NCI-H2081 treated with DMSO at 0.1 percent for 48 hours (cell line): ENCODE results near the gene CCDC144A.
"Not testable (repeated sequence)": the region's sequence is repeated elsewhere in the genome, so short reads cannot be mapped to it uniquely, and the experiment has no call there.

Experiments
- DNase-seq: peaks from one replicate; lab custom pipeline; 2025; lab: John Stamatoyannopoulos, UW

The CCDC144A gene

DNA sequence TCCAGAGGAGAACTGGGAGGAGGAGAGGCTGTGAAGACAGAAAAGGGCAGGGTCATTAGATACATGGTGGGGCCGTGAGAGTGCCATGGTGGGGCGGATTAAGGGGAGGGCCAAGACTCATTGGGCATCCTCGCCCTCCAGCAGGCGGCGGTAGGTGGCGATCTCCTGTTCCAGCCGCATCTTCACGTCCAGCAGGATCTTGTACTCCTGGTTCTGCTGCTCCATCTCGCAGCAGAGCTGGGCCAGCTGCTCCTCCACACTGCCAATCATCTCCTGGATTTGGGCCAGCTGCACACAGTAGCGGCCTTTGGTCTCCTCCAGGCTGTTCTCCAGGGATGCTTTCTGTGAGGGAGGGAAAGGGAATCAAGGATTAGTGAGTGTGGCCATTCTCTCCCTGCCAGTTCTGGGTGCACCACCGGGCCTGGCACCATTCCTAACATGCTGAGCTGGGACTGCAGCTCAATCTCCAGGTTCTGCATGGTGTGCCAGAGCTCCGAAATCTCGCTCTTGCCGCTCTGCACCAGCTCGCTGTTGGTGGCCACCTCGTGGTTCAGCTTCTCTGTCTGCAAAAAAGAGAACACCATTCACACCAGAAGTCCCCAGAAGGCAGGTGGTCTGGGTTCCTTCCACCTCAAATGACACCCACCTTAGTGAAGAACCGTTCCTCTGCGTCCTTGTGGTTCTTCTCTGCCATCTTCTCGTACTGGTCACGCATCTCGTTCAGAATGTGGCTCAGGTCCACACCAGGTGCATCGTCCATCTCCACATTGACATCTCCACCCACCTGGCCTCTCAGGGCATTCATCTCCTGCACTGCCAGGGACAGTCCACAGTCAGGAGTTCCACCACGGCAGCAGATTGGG is 129.0 kb downstream of the CCDC144A start:
- no peak for DNase-seq

DNA sequence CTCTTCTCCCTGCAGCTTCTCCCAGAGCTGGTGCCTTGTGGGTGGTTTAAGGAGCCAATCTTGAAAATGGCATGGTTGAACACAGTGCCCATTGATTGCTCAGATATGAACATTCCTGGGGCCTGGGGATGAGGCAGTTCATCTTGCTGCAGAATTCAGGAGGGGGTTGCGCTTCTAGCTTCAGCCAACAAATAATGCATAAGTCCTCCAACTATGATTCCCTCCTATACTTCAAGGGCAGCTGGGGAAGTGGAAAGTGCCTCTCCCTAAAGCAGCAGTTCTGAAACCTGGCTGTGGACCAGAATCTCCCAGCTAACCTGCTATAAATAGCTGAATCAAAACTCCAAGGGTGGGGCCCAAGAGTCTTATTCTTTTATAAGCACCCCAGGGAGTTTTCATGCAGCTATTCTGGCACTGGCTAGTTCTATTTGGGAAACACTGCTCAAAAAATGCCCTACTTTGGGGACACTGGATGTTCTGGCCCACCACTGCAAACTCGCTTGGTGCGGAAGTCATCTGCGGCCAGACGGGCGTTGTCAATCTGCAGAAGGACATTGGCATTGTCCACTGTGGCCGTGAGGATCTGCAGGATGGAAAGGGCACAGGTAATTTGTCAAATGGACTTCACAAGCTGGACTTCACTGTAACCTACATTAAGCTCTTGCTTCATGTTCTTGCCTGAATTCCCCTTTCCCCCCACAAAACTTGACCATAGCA is 130.3 kb downstream of the CCDC144A start:
- no peak for DNase-seq

DNA sequence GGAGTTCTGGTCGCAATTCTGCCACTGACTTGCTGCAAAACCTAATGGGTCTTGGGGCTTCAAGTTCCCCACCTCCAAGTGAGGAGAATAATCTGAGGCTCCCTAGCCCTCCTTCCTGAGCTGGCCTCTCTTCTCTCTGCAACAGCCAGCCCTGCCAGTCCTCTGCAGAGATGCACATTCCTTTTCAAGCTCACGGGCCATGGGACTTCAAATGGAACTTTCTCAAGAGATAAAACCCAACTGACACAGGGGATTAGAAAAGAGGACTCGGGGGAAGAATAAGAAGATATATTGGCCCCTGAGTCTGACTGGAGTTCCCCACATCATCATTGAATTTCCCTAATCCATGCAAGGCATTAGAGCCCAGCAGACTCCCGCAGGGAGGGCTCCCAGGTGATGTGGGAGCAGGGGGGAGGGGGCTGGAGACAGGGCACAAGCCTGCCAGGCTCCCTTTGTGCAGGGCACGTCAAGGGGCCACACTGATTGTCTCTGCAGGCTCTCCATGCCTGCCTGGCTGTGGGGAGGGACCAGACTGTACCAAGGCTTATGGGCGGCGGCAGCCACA is 131.0 kb downstream of the CCDC144A start:
- no peak for DNase-seq

DNA sequence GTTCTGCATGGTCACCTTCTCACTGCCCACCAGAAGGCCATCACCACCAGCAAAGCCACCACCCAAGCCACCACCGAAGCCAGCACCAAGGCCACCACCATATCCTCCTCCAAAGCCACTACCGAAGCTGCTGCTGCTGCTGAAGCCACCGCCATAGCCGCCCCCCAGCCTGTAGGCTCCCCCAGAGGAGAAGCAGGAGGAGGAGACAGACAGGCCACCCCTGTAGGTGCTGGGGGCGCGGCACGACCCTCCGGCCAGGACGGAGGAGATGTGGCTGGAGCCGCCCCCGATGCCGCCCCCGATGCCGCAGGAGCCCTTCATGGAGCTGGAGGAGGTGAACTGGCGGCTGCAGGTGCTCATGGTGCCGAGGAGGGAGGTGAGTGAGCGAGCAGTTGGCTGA is 132.1 kb downstream of the CCDC144A start:
- not testable (repeated sequence) for DNase-seq

DNA sequence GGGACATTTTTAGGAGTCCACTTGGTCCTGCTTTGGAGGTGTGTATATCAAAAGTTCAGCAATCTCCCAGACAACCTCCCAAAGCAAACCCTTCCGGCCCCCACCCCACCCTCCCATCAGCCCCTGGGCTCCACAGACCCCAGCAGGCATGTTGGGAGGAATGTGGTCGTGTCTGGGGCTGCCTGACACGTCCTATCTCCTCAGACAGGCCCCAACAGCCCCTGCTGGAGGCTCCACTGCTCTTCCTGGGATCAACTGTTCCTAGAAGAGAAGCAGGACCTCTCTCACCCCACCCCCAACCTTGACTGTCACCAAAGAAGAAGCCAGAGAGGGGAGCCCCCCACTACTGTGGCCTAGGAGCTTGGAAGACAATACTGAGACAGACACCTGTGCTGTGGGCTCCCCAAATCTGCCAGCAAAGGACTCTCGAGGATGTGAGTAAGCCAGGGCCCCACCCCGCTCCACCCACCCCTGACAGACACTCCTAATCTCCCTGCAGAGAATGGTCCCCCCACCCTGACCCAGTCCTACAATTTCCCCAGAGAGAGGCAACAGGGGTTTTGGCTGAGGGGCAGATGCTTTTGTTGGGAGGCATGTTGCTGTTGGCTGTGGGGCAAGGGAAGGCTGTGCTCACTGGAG is 133.8 kb downstream of the CCDC144A start:
- DNase-seq, result not testable (repeated sequence)
